Measurements from ENCODE around the gene TMEM89.

Gene TMEM89

GRCh38 chr3:48585411-48585810 lies 36.2 kb downstream of the TMEM89 start:
- DNase-seq = no peak

- DNase-seq = no peak
Measured at GRCh38 chr3:48584836-48585235, 36.7 kb downstream of the TMEM89 start.

GRCh38 chr3:48581621-48582481 lies 39.7 kb downstream of the TMEM89 start:
- no peak for DNase-seq

- DNase-seq = no peak
Measured at GRCh38 chr3:48576647-48577046, 44.9 kb downstream of the TMEM89 start.

- DNase-seq = no peak
Measured at GRCh38 chr3:48575366-48575765, 46.2 kb downstream of the TMEM89 start.

- no peak for DNase-seq
Measured at GRCh38 chr3:48573973-48574585, 47.5 kb downstream of the TMEM89 start.

GRCh38 chr3:48572517-48572916 lies 49.1 kb downstream of the TMEM89 start:
- no peak for DNase-seq

GRCh38 chr3:48571938-48572337 lies 49.6 kb downstream of the TMEM89 start:
- no peak for DNase-seq
